Hepatocyte (in vitro differentiated cells): ENCODE measurements around the gene STAC. TPM values are rescaled to one million over a fixed set of nuclear protein-coding genes. Genes with fewer than 3 reads are reported as not detected.
"Not testable (repeated sequence)": the region's sequence is repeated elsewhere in the genome, so short reads cannot be mapped to it uniquely, and the experiment has no call there.

Source experiments
- DNase-seq: peaks from one replicate; pipeline ENCODE4 v3.0.0-alpha.2; 2016; ENCODE audit warnings: low spot score
- H2AFZ ChIP-seq: fragments of 200-600 bp; sonication (generic); 2 replicates; pipeline ENCODE4 v1.6.0; 2016; ENCODE audit warnings: antibody characterized with exemption, mild to moderate bottlenecking
- H3K27ac ChIP-seq: fragments of 200-600 bp; sonication (generic); 2 replicates; pipeline ENCODE4 v1.5.1; 2016; ENCODE audit warnings: mild to moderate bottlenecking
- H3K27me3 ChIP-seq: fragments of 200-600 bp; sonication (generic); 2 replicates; pipeline ENCODE4 v1.6.1; 2016
- H3K36me3 ChIP-seq: fragments of 200-600 bp; sonication (generic); replicated peaks from 2 replicates; pipeline ENCODE4 v1.5.1; 2016; ENCODE audit warnings: low read depth; ENCODE audit not compliant: insufficient read depth
- H3K4me1 ChIP-seq: fragments of 200-600 bp; sonication (generic); 2 replicates; pipeline ENCODE4 v1.5.1; 2016; ENCODE audit warnings: mild to moderate bottlenecking, moderate library complexity; ENCODE audit not compliant: insufficient read depth
- H3K4me2 ChIP-seq: fragments of 200-600 bp; sonication (generic); 2 replicates; pipeline ENCODE4 v1.6.0; 2016
- H3K4me3 ChIP-seq: fragments of 200-600 bp; sonication (generic); 2 replicates; pipeline ENCODE4 v1.5.1; 2016; ENCODE audit warnings: mild to moderate bottlenecking
- H3K79me2 ChIP-seq: fragments of 200-600 bp; sonication (generic); 2 replicates; pipeline ENCODE4 v1.6.0; 2017; ENCODE audit warnings: mild to moderate bottlenecking
- H3K9me2 ChIP-seq: fragments of 200-600 bp; sonication (generic); replicated peaks from 2 replicates; pipeline ENCODE4 v1.6.0; 2017; ENCODE audit warnings: mild to moderate bottlenecking; ENCODE audit not compliant: insufficient read depth
- H3K9me3 ChIP-seq: fragments of 200-600 bp; sonication (generic); 2 replicates; pipeline ENCODE4 v1.5.1; 2016; ENCODE audit warnings: low read depth, mild to moderate bottlenecking
- H4K20me1 ChIP-seq: fragments of 200-600 bp; sonication (generic); 2 replicates; pipeline ENCODE4 v1.6.0; 2016; ENCODE audit warnings: mild to moderate bottlenecking; ENCODE audit not compliant: insufficient read depth, poor library complexity, severe bottlenecking
- EZH2 ChIP-seq: fragments of 200-600 bp; sonication (generic); IDR thresholded peaks from 2 replicates; pipeline ENCODE4 v1.6.1; 2016; ENCODE audit warnings: antibody characterized with exemption, mild to moderate bottlenecking, borderline replicate concordance
- EZH2phosphoT487 ChIP-seq: fragments of 200-600 bp; sonication (generic); IDR thresholded peaks from one replicate; pipeline ENCODE4 v1.6.1; 2018; ENCODE audit warnings: antibody characterized with exemption, mild to moderate bottlenecking, low read depth, moderate library complexity; ENCODE audit not compliant: unreplicated experiment, severe bottlenecking
- WGBS: methylation state at CpG from one replicate; pipeline ENCODE4 v1.1.6; 2016; ENCODE audit warnings: low lambda C conversion rate; ENCODE audit errors: missing lambda C conversion rate; 5-methylcytosine and 5-hydroxymethylcytosine counted together
- polyA plus RNA-seq: library from polyadenylated mRNA; unstranded; fragments of >200 nt; fragmentation: Nextera tagmentation; extraction: Ambion mirVana; gene quantifications from 2 replicates; pipeline ENCODE4 v1.2.1, GENCODE V29; 2016
- total RNA-seq: library from RNA; depleted of rRNA; stranded (reverse); fragments of >200 nt; gene quantifications from 2 replicates; pipeline ENCODE4 v1.2.3, GENCODE V29; 2014
- TF ChIP-seq, protein P1 (sequence below): fragments of 200-600 bp; sonication (generic); IDR thresholded peaks from 2 replicates; pipeline ENCODE4 v1.5.1; 2016; ENCODE audit warnings: antibody characterized with exemption, mild to moderate bottlenecking; ENCODE audit not compliant: poor library complexity

STAC gene
- total and polyA plus RNA-seq, 2 experiments from 2014 or later = 0.13 to 0.53 TPM

DNA sequence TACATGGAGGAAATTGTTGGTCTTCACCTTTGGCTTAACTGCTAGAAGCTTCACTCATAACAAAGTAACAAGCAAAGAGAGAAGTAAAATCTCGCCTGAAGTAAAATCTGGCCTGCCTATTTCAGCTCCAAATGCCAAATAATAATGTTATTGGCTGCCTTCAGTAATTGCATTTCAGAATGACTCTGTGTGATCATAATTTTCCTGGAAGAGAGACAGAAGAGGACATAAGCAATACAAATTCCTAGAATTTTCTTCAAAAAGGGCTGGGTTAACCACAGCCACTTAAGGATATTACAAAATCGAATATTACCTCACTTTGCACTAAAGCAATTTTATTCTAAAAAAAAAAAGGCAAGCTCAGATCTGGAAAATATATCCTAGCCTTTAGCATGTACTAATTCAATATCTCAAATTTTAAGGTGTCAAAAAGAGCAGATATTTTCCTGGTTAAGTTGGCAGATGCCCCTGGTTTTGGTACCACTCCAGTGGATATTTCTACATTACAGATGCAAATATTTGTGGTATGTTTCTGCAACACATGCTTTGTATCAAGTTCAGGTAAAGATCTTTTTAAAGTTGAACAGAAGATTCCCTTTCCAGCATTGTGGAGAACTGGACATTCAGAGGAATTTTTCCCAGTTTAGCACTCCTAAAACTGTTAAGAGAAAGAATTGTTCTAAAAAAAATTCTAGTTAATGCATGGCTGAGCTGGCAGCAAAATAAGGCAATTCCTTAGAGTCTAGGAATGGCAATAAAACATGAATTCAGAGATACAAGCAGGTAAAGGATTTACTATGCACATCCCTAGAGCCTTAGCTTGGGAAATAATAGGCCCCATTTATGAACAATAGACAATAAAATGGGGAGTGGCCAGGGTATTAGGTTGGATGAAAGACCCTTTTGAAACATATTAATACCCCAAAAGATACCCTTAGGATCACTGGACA lies 116.7 kb downstream of the STAC start:
- no peaks in the 10 kb centered on the region for H3K4me1 ChIP-seq
- TF ChIP-seq EZH2phosphoT487 (no peak), EZH2 (no peak)
- TF ChIP-seq, protein P1, sequence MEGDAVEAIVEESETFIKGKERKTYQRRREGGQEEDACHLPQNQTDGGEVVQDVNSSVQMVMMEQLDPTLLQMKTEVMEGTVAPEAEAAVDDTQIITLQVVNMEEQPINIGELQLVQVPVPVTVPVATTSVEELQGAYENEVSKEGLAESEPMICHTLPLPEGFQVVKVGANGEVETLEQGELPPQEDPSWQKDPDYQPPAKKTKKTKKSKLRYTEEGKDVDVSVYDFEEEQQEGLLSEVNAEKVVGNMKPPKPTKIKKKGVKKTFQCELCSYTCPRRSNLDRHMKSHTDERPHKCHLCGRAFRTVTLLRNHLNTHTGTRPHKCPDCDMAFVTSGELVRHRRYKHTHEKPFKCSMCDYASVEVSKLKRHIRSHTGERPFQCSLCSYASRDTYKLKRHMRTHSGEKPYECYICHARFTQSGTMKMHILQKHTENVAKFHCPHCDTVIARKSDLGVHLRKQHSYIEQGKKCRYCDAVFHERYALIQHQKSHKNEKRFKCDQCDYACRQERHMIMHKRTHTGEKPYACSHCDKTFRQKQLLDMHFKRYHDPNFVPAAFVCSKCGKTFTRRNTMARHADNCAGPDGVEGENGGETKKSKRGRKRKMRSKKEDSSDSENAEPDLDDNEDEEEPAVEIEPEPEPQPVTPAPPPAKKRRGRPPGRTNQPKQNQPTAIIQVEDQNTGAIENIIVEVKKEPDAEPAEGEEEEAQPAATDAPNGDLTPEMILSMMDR = no peak
- H2AFZ ChIP-seq = no peak overlapping the region
- no peaks in the 10 kb centered on the region for H3K9me2 ChIP-seq
- no peaks in the 10 kb centered on the region for H3K9me3 ChIP-seq
- no peak overlapping the region for H3K27ac ChIP-seq
- no peaks in the 10 kb centered on the region for H3K27me3 ChIP-seq
- DNase-seq = no peak
- H3K79me2 ChIP-seq = no peaks in the 10 kb centered on the region
- no peaks in the 10 kb centered on the region for H3K36me3 ChIP-seq
- H3K4me3 ChIP-seq = no peak overlapping the region
- WGBS = 90% methylated on average over 2 of the region's 2 CpGs
- no peak overlapping the region for H3K4me2 ChIP-seq
- no peaks in the 10 kb centered on the region for H4K20me1 ChIP-seq

DNA sequence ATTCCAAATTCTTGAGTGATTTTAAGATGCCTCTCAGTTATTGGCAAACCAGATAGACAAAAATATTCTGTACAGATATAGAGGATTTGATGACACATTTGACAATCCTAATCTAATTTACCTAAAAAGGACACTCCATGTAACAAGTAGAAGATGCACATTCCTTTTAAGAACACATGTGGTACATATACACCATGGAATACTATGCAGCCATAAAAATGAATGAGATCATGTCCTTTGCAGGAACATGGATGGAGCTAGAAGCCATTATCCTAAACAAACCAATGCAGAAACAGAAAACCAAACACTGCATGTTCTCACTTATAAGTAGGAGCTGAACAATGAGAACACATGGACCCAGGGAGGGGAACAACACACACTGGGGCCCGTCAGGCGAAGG lies 119.7 kb downstream of the STAC start:
- H3K4me3 ChIP-seq, H3K79me2 ChIP-seq, H4K20me1 ChIP-seq, H3K9me2 ChIP-seq, H3K27me3 ChIP-seq, H3K9me3 ChIP-seq, H3K4me1 ChIP-seq, DNase-seq, H2AFZ ChIP-seq, H3K36me3 ChIP-seq, H3K27ac ChIP-seq, H3K4me2 ChIP-seq: not testable (repeated sequence)
- 100% methylated on average over 2 of the region's 2 CpGs for WGBS

DNA sequence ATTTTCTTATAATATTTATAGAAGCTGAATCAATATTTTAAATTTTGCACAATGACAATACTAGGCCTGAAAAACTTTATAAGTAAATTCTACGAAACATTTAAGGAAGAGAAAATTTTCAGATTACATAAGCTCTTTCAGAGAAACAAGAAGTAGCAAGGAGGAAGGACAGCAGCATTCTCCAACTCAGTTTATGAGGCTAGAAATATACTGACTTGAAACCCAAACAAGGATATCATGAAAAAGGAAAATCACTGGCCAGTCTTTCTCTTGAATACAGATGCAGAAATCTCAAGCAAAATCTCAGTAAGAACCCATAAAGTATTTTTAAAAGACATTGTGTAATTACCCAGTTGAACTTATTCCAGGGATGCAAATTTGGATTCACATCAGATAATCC lies 121.3 kb downstream of the STAC start:
- Histone ChIP-seq H3K36me3 (no peaks in the 10 kb centered on the region), H3K4me2 (no peak overlapping the region), H4K20me1 (no peaks in the 10 kb centered on the region), H3K4me1 (no peaks in the 10 kb centered on the region), H3K9me3 (no peaks in the 10 kb centered on the region), H3K27me3 (no peaks in the 10 kb centered on the region), H3K27ac (no peak overlapping the region), H3K9me2 (no peaks in the 10 kb centered on the region), H3K79me2 (no peaks in the 10 kb centered on the region), H2AFZ (no peak overlapping the region), H3K4me3 (no peak overlapping the region)
- 88% methylated on average over 1 of the region's 1 CpG for WGBS
- TF ChIP-seq, protein P1 = no peak
- TF ChIP-seq EZH2 (no peak), EZH2phosphoT487 (no peak)
- no peak for DNase-seq

DNA sequence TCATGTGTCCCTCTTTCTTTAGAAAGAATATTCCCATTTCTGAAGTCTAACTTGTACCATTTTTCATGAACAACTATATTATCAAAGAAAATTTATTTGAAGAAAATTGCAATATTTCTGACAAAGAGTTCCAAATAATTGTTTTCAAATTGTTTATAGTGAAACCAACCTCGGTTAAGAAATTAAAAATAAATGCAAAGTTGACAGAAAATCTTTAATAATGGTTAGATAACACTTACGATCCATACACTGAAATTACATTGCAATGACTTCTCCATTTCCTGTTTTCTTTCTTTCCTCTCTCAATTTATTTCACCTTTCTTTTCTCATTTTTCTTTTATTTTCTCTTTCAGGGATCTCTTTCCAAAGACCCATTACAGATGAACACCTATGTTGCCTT lies 125.1 kb downstream of the STAC start:
- TF ChIP-seq EZH2 = no peak
- TF ChIP-seq, protein P1 = no peak
- no peak for TF ChIP-seq EZH2phosphoT487
- 91% methylated on average over 2 of the region's 2 CpGs for WGBS
- no peaks in the 10 kb centered on the region for H3K4me1 ChIP-seq

More for the DNA sequence above, 125.1 kb downstream of the STAC start:
- no peak overlapping the region for H3K4me3 ChIP-seq
- H4K20me1 ChIP-seq = no peaks in the 10 kb centered on the region
- no peaks in the 10 kb centered on the region for H3K36me3 ChIP-seq
- no peaks in the 10 kb centered on the region for H3K27me3 ChIP-seq
- H3K79me2 ChIP-seq = no peaks in the 10 kb centered on the region
- H2AFZ ChIP-seq = no peak overlapping the region
- DNase-seq = no peak
- no peak overlapping the region for H3K27ac ChIP-seq
- no peak overlapping the region for H3K4me2 ChIP-seq
- H3K9me3 ChIP-seq = no peaks in the 10 kb centered on the region
- H3K9me2 ChIP-seq = no peaks in the 10 kb centered on the region
